GM13976 (cell line): ENCODE data around the gene RIBC2.
"Not testable (repeated sequence)": the region's sequence is repeated elsewhere in the genome, so short reads cannot be mapped to it uniquely, and the experiment has no call there.

Experiments
- DNase-seq: peaks from one replicate; pipeline ENCODE4 v3.0.0; 2012; ENCODE audit warnings: low spot score
- CTCF ChIP-seq: IDR thresholded peaks from 2 replicates; pipeline ENCODE4 v1.5.1; 2012; ENCODE audit warnings: borderline replicate concordance, mild to moderate bottlenecking; ENCODE audit not compliant: insufficient read depth; ENCODE audit errors: extremely low read depth, missing control alignments, control extremely low read depth
- in situ Hi-C: fragments of 300-500 bp; cut with MboI; formaldehyde crosslinking; loops from one replicate; pipeline ENCODE4 v1.12.0; 2022; ENCODE audit warnings: low sequenced_read_pairs, mixed read lengths, inconsistent platforms; ENCODE audit not compliant: unreplicated experiment

The RIBC2 gene

GRCh38 chr22:45413368-45414211 is at the start of gene RIBC2, which contains the start of gene SMC1B:
RIBC2 (plus strand) TSS chr22:45413693; CDS start chr22:45413887, 194 bp downstream.
SMC1B (minus strand) TSS chr22:45413599; CDS start chr22:45413567, 32 bp downstream.
- in situ Hi-C loops: no loop called here
- TF ChIP-seq CTCF: no peak
- peak; percentile 93 for DNase-seq

- no peak for DNase-seq
- in situ Hi-C loops: no loop called here
- no peak for TF ChIP-seq CTCF
These were observed 46.8 kb upstream of the RIBC2 start for GRCh38 chr22:45366713-45367112.

- DNase-seq, in situ Hi-C loops: not testable (repeated sequence)
These were observed 39.9 kb upstream of the RIBC2 start for GRCh38 chr22:45373592-45373991.

- in situ Hi-C loops: no loop called here
- DNase-seq: peak; percentile 20
- TF ChIP-seq CTCF: no peak
These were observed 37.5 kb upstream of the RIBC2 start for GRCh38 chr22:45376009-45376408.

- in situ Hi-C loops: no loop called here
- DNase-seq: no peak
- no peak for TF ChIP-seq CTCF
These were observed 36.8 kb upstream of the RIBC2 start for GRCh38 chr22:45376703-45377102.

- TF ChIP-seq CTCF: no peak
- in situ Hi-C loops: no loop called here
- no peak for DNase-seq
These were observed 32.1 kb upstream of the RIBC2 start for GRCh38 chr22:45381348-45381747.

- in situ Hi-C loops: no loop called here
- TF ChIP-seq CTCF: no peak
- no peak for DNase-seq
These were observed 23.9 kb upstream of the RIBC2 start for GRCh38 chr22:45389546-45389945.
